ENCODE measurements around the gene CISTR.

DNA sequence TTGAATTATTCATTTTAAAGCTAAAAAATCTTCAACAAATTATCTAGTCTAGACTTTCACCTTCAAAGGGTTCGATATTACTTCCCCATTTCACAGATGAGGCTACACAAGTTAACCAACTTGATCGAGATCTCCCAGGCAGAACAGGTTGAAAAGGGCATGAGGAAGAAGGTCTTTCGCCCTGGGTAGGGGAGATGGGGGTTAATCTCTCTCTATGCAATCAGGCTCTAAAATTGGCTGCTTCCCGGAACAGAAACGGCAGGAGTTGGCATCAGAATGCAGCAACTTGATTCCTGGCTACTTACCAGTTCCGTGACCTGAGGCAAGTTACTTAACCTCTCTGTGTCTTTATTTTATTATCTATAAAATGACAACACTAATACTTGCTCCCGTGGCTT, 2.4 kb upstream of the CISTR start:
- TF ChIP-seq, protein P1, sequence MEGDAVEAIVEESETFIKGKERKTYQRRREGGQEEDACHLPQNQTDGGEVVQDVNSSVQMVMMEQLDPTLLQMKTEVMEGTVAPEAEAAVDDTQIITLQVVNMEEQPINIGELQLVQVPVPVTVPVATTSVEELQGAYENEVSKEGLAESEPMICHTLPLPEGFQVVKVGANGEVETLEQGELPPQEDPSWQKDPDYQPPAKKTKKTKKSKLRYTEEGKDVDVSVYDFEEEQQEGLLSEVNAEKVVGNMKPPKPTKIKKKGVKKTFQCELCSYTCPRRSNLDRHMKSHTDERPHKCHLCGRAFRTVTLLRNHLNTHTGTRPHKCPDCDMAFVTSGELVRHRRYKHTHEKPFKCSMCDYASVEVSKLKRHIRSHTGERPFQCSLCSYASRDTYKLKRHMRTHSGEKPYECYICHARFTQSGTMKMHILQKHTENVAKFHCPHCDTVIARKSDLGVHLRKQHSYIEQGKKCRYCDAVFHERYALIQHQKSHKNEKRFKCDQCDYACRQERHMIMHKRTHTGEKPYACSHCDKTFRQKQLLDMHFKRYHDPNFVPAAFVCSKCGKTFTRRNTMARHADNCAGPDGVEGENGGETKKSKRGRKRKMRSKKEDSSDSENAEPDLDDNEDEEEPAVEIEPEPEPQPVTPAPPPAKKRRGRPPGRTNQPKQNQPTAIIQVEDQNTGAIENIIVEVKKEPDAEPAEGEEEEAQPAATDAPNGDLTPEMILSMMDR (IDR thresholded peaks at IDR 0.05; ENCODE audit: insufficient read depth, low read length) = no peak
- no peak for TF ChIP-seq GABPA (IDR thresholded peaks at IDR 0.05; ENCODE audit: low read depth)

All from HL-60 (cell line).